H1 (cell line): ENCODE data around the gene MUC4.
"Not testable (repeated sequence)": the region's sequence is repeated elsewhere in the genome, so short reads cannot be mapped to it uniquely, and the experiment has no call there.

ENCODE experiments used
- BRCA1 ChIP-seq: IDR thresholded peaks from 2 replicates; pipeline ENCODE4 v1.6.1; 2012; ENCODE audit warnings: low read depth, low read length, improper control_type of control experiment
- CEBPB ChIP-seq: IDR thresholded peaks from 2 replicates; pipeline ENCODE4 v1.6.1; 2012; ENCODE audit warnings: low read depth, low read length
- CHD1 ChIP-seq: IDR thresholded peaks from 2 replicates; pipeline ENCODE4 v1.6.1; 2012; ENCODE audit warnings: low read depth, low read length, improper control_type of control experiment
- EZH2 ChIP-seq: fragments of 200-600 bp; sonication (generic); IDR thresholded peaks from 2 replicates; pipeline ENCODE4 v1.7.1; 2012; ENCODE audit warnings: low read depth, mild to moderate bottlenecking, moderate library complexity, low read length, inconsistent platforms; ENCODE audit not compliant: severe bottlenecking
- JUND ChIP-seq: IDR thresholded peaks from 2 replicates; pipeline ENCODE4 v1.6.1; 2011; ENCODE audit warnings: mild to moderate bottlenecking, improper control_type of control experiment, low read length
- POLR2A ChIP-seq, 2 experiments: IDR thresholded peaks; 1 replicate in 1 of 2; 2 replicates in 1 of 2; pipeline ENCODE4 v1.6.1; 2011; ENCODE audit warnings: low read depth in 2 of 2, low read length in 2 of 2, mild to moderate bottlenecking in 2 of 2; ENCODE audit errors: control extremely low read depth in 1 of 2
- RAD21 ChIP-seq, 2 experiments: IDR thresholded peaks in 1 of 2; conservative IDR thresholded peaks in 1 of 2; 2 replicates each; pipeline ENCODE4 v1.6.1; 2011; ENCODE audit warnings: low read depth in 2 of 2, low read length in 2 of 2, improper control_type of control experiment in 1 of 2, inconsistent platforms in 1 of 2, mild to moderate bottlenecking in 1 of 2, moderate library complexity in 1 of 2
- SIX5 ChIP-seq: IDR thresholded peaks from 2 replicates; pipeline ENCODE4 v1.6.1; 2011; ENCODE audit warnings: mild to moderate bottlenecking, low read depth, low read length
- YY1 ChIP-seq: IDR thresholded peaks from 2 replicates; pipeline ENCODE4 v1.6.1; 2011; ENCODE audit warnings: low read depth, mild to moderate bottlenecking, low read length
- ZNF274 ChIP-seq: IDR thresholded peaks from 2 replicates; pipeline ENCODE4 v1.7.0; 2012; ENCODE audit warnings: low read length, borderline replicate concordance; ENCODE audit errors: extremely low read depth
- TF ChIP-seq, protein P1 (sequence below), 3 experiments: IDR thresholded peaks; 1 replicate in 2 of 3; 2 replicates in 1 of 3; pipeline versions ENCODE4 v1.5.1 to v1.6.1; 2011; ENCODE audit warnings: low read length in 3 of 3, mild to moderate bottlenecking in 3 of 3, inconsistent platforms in 2 of 3, low read depth in 1 of 3, moderate library complexity in 1 of 3; ENCODE audit not compliant: insufficient read depth in 1 of 3; ENCODE audit errors: control extremely low read depth in 1 of 3

DNA sequence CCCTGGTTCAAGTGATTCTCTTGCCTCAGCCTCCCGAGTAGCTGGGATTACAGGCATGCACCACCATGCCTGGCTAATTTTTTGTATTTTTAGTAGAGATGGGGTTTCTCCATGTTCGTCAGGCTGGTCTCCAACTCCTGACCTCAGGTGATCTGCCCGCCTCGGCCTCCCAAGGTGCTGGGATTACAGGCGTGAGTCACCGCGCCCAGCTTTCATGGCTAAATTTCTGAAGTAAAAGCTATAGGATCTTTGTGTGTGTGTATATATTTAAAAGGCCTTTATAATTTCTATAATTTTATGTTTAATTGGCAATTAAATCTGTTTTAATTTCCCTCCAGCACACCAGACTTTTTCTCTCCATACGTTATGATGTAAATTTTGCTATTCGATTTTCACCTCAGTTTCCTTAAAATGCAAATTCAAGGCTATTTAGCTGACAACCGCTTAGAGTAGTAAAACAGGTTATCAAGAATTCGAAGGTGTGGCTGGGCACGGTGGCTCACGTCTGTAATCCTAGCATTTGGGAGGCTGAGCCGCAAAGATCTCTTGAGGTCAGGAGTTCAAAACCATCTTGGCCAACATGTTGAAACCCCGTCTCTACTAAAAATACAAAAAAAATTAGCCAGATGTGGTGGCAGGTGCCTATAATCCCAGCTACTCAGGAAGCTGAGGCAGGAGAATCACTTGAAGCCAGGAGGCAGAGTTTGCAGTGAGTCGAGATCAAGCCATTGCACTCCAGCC is 92.0 kb downstream of the MUC4 start:
- not testable (repeated sequence) for TF ChIP-seq EZH2; JUND; RAD21 (IDR thresholded peaks at IDR 0.05 in 1 of 2, conservative IDR thresholded peaks at IDR 0.05 in 1 of 2; ENCODE audit: low read depth in 2 of 2, low read length in 2 of 2); POLR2A (IDR thresholded peaks at IDR 0.05; ENCODE audit: control extremely low read depth in 1 of 2, low read depth in 2 of 2, low read length in 2 of 2); SIX5; CEBPB; YY1; ZNF274; CHD1; BRCA1
- TF ChIP-seq, protein P1, sequence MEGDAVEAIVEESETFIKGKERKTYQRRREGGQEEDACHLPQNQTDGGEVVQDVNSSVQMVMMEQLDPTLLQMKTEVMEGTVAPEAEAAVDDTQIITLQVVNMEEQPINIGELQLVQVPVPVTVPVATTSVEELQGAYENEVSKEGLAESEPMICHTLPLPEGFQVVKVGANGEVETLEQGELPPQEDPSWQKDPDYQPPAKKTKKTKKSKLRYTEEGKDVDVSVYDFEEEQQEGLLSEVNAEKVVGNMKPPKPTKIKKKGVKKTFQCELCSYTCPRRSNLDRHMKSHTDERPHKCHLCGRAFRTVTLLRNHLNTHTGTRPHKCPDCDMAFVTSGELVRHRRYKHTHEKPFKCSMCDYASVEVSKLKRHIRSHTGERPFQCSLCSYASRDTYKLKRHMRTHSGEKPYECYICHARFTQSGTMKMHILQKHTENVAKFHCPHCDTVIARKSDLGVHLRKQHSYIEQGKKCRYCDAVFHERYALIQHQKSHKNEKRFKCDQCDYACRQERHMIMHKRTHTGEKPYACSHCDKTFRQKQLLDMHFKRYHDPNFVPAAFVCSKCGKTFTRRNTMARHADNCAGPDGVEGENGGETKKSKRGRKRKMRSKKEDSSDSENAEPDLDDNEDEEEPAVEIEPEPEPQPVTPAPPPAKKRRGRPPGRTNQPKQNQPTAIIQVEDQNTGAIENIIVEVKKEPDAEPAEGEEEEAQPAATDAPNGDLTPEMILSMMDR (IDR thresholded peaks at IDR 0.05; ENCODE audit: control extremely low read depth in 1 of 3, insufficient read depth in 1 of 3, low read depth in 1 of 3, low read length in 3 of 3) = not testable (repeated sequence)
